Lung (tissue), 12 donors: Measurements from ENCODE around the gene ZNF714. TPM values are rescaled to one million over a fixed set of nuclear protein-coding genes. Genes with fewer than 3 reads are reported as not detected.

ENCODE experiments used
- ATAC-seq: fragments of 200-7000 bp; cut with Tn5 transposase; one replicate; pipeline ENCODE4 v1.9.1; 2020; ENCODE audit warnings: moderate number of reproducible peaks; ENCODE audit not compliant: insufficient read depth, low FRiP score
- DNase-seq, 3 donors: peaks; one replicate each; pipeline ENCODE4 v3.0.0-alpha.2; 2013 to 2017
- H3K27ac ChIP-seq, 2 donors: one replicate each; pipeline ENCODE4 v1.5.1; 2013; ENCODE audit warnings: mild to moderate bottlenecking in 2 of 2, moderate library complexity in 2 of 2, control low read depth in 1 of 2, inconsistent platforms in 1 of 2, low read depth in 1 of 2, low read length in 1 of 2
- H3K27me3 ChIP-seq, 3 donors: one replicate each; pipeline ENCODE4 v1.5.1; 2013; ENCODE audit warnings: low read length in 2 of 3; ENCODE audit not compliant: control insufficient read depth in 3 of 3, insufficient read depth in 3 of 3
- H3K36me3 ChIP-seq, 4 donors: one replicate each; pipeline ENCODE4 v1.5.1; 2013; ENCODE audit warnings: low read length in 4 of 4, mild to moderate bottlenecking in 1 of 4, moderate library complexity in 1 of 4; ENCODE audit not compliant: control insufficient read depth in 4 of 4, insufficient read depth in 4 of 4
- H3K4me1 ChIP-seq, 5 donors: one replicate each; pipeline ENCODE4 v1.5.1; 2013; ENCODE audit warnings: low read length in 5 of 5, mild to moderate bottlenecking in 2 of 5, moderate library complexity in 1 of 5; ENCODE audit not compliant: control insufficient read depth in 5 of 5, insufficient read depth in 5 of 5
- H3K4me3 ChIP-seq: one replicate; pipeline ENCODE4 v1.5.1; 2013; ENCODE audit warnings: mild to moderate bottlenecking, control low read depth, moderate library complexity
- H3K9ac ChIP-seq, 2 donors: one replicate each; pipeline ENCODE4 v1.5.1; 2013; ENCODE audit warnings: low read length in 2 of 2, control low read depth in 1 of 2; ENCODE audit not compliant: insufficient read depth in 1 of 2
- H3K9me3 ChIP-seq, 4 donors: one replicate each; pipeline ENCODE4 v1.5.1; 2013; ENCODE audit warnings: low read length in 3 of 4, mild to moderate bottlenecking in 1 of 4, moderate library complexity in 1 of 4; ENCODE audit not compliant: control insufficient read depth in 4 of 4, insufficient read depth in 3 of 4
- CTCF ChIP-seq: IDR thresholded peaks from 2 replicates; pipeline ENCODE4 v1.5.1; 2012; ENCODE audit warnings: mild to moderate bottlenecking; ENCODE audit errors: control extremely low read depth, extremely low read depth
- WGBS, 2 donors: extraction: QIAGEN DNeasy Blood & Tissue Kit; methylation state at CpG; one replicate each; pipeline ENCODE4 v1.1.7; 2013; 5-methylcytosine and 5-hydroxymethylcytosine counted together
- polyA plus RNA-seq, 2 donors: library from polyadenylated mRNA; stranded (reverse); fragments of 200-250 nt; gene quantifications; one replicate each; pipeline ENCODE4 v1.2.1, GENCODE V29; 2013
- total RNA-seq, 2 donors: library from RNA; depleted of rRNA in 1 of 2; stranded (reverse); fragments of >200 nt in 1 of 2; gene quantifications; one replicate each; pipeline ENCODE4 v1.2.1, GENCODE V29; 2014 to 2021
- donor health status: control.
- donor health status: control.
- donor health status: Bipolar disorder and iron deficiency.
- donor health status: healthy.
- donor health status: DM: yes; HTN: yes; CAD: no.

The ZNF714 gene
- total and polyA plus RNA-seq, 4 donors = 1.2 to 25.0 (median 7.8) TPM

- no peak for TF ChIP-seq CTCF
- ATAC-seq (no peak), DNase-seq (no peak)
- 73 to 91% methylated on average over 1 of the region's 1 CpG for WGBS, 2 donors
- Histone ChIP-seq H3K9ac (no peak overlapping the region), H3K4me1 (no peaks in the 10 kb centered on the region), H3K27me3 (no peaks in the 10 kb centered on the region), H3K9me3 (peaks cover 0 to 5% (median 1%) of the 10 kb centered on the region in 4 donors), H3K27ac (no peak overlapping the region), H3K4me3 (no peak overlapping the region), H3K36me3 (peaks cover 0 to 17% (median 7%) of the 10 kb centered on the region in 4 donors)
These were observed 28.2 kb downstream of the ZNF714 start for GRCh38 chr19:21110183-21110582.

GRCh38 chr19:21115430-21115829 lies 33.4 kb downstream of the ZNF714 start:
- Histone ChIP-seq H3K27ac (no peak overlapping the region), H3K9ac (no peak overlapping the region), H3K27me3 (no peaks in the 10 kb centered on the region), H3K9me3 (peaks cover 0 to 5% (median 2%) of the 10 kb centered on the region in 4 donors), H3K4me1 (no peaks in the 10 kb centered on the region), H3K4me3 (no peak overlapping the region), H3K36me3 (peaks cover 2 to 20% (median 11%) of the 10 kb centered on the region in 4 donors)
- no peak for ATAC-seq
- TF ChIP-seq CTCF = no peak
- no peak for DNase-seq

GRCh38 chr19:21117041-21117907 lies 35.3 kb downstream of the ZNF714 start:
- TF ChIP-seq CTCF = no peak
- DNase-seq (peak in 1 of 3 donors; percentile 12), ATAC-seq (no peak)
- H3K27ac ChIP-seq = no peak overlapping the region
- 77 to 93% methylated on average over 2 of the region's 2 CpGs for WGBS, 2 donors
- H3K4me3 ChIP-seq = no peak overlapping the region
- no peak overlapping the region for H3K9ac ChIP-seq
- H3K36me3 ChIP-seq = peaks cover 2 to 20% (median 12%) of the 10 kb centered on the region in 4 donors
- H3K27me3 ChIP-seq = no peaks in the 10 kb centered on the region
- peaks cover 0 to 5% (median 2%) of the 10 kb centered on the region in 4 donors for H3K9me3 ChIP-seq
- H3K4me1 ChIP-seq = no peaks in the 10 kb centered on the region
